GM12872 (cell line): ENCODE measurements around the gene NAPSA.

Experiments
- TF ChIP-seq, protein P1 (sequence below): IDR thresholded peaks from 3 replicates; pipeline ENCODE4 v1.5.1; 2011; ENCODE audit warnings: low read depth, mild to moderate bottlenecking, low read length, moderate library complexity; ENCODE audit not compliant: insufficient read depth

Gene NAPSA

DNA sequence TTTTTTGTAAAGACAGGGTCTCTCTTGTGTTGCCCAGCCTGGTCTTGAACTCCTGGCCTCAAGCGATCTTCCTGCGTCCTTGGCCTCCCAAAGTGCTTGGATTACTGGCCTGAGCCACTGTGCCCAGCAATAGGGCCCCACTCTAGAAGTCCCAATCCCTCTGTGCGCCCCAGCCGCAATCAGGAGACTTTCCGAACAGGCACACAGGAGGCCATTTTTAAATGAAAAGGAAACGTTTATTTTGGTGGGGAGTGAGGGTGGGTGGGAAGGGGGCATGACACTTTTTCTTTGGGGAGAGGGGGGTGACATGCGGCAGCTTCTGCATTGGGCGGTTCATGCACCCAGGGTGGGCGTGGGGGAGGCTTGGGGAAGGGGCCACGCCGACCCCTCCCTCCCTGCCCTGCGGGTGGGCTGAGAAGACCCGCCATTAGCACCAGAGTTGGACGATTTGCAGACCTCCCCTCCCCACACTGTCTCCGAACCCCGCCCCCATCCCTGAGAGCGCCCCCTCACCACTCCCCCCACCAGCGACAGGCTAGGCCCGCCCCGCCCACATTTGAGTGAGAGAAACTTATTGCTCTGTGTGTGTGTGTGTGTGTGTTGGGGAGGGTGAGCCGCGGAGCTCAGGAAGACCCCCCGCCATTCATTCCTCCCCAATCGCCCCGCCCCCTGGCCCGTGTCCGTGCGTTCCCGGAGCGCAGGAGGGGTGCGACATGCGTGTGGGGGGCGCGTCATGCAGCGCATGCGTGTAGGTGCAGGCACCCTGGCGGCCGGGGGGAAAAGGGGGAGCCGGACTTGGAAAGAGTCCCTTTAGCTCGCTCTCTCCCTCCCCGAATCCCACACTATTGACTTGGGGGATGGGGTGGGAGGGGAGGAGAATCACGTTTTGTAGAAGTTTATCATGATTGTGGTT lies 53.5 kb downstream of the NAPSA start:
- TF ChIP-seq, protein P1, sequence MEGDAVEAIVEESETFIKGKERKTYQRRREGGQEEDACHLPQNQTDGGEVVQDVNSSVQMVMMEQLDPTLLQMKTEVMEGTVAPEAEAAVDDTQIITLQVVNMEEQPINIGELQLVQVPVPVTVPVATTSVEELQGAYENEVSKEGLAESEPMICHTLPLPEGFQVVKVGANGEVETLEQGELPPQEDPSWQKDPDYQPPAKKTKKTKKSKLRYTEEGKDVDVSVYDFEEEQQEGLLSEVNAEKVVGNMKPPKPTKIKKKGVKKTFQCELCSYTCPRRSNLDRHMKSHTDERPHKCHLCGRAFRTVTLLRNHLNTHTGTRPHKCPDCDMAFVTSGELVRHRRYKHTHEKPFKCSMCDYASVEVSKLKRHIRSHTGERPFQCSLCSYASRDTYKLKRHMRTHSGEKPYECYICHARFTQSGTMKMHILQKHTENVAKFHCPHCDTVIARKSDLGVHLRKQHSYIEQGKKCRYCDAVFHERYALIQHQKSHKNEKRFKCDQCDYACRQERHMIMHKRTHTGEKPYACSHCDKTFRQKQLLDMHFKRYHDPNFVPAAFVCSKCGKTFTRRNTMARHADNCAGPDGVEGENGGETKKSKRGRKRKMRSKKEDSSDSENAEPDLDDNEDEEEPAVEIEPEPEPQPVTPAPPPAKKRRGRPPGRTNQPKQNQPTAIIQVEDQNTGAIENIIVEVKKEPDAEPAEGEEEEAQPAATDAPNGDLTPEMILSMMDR = no peak

DNA sequence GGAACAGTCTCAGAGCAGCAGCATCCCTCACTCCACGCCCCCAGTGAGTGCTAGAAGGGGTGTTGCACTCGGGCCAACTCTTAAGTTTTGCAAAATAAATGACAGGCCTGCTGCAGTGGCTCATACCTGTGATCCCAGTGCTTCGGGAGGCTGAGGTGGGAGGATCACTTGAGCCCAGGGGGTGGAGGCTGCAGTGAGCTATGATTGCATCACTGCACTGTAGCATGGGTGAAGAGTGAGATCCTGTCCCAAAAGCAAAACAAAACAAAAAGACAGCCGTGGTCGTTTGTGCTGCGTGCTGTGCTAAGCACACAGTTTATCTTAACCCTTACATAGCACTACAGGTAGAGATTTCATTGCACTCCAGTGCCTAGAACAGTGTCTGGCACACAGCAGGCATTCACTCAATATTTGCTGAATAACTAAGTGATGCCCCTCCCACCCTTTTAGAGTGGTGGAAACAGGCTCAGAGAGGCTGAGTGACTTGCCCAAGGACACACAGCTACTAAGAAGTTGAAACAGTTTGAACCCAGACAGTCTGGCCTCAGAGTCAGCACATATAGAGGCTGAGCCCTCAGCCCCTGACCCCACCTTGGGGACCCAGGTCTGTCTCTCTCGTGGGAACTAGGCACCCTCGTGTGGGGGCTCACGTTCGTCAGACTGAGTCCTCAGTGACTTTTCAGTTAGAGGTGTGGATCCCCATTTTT lies 54.5 kb downstream of the NAPSA start:
- TF ChIP-seq, protein P1 = no peak

DNA sequence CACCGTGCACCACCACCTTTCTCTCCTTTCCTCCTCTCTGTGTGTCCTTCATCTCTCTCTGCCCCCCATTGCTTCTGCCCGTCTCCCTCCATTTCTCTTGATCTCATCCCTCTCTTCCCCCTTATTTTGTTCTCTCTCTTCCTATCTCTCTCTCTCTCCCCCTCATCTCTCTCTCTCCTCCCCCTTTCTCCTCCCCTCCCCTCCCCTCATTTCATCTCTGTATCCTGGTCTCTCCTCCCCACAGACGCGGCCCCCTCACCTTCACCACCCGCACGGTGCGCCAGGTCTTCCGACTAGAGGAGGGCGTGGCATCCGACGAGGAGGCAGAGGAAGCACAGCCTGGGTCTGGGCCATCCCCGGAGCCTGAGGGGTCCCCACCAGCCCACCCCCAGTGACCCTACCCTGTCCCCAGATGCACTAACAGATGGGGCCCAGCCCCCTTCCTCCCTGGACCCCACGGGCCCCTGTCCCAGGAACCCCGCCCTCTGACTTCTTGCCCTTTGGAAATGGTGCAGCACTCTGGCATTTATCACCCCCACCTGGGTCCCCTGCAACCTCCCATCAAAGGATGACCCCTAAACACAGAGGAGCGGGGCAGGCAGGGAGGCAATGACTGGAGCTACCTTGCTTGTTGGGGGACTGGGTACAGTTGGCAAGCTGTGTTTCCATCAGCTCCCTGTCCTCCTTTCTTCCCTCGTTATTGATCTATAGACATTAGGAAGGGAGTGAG lies 55.9 kb downstream of the NAPSA start:
- TF ChIP-seq, protein P1 = no peak

DNA sequence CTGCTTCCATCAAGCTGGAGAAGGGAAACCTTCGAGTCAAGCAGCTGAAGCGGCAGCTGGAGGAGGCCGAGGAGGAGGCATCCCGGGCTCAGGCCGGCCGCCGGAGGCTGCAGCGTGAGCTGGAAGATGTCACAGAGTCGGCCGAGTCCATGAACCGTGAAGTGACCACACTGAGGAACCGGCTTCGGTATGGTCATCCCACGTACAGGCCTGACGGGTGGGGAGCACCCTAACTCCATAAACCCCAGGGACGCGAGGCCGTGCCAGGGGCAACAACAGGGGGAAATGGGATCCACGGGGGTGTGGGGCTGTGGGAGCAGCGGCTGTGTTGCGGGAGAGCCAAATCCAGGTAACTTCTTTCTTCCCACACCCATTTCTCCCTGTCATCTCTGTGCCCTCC lies 56.4 kb downstream of the NAPSA start:
- TF ChIP-seq, protein P1 = no peak
